Esophagus squamous epithelium (tissue), 5 donors: ENCODE data around the gene IPO8. TPM values are rescaled to one million over a fixed set of nuclear protein-coding genes. Genes with fewer than 3 reads are reported as not detected.
"Not testable (repeated sequence)": the region's sequence is repeated elsewhere in the genome, so short reads cannot be mapped to it uniquely, and the experiment has no call there.

Experiments
- DNase-seq: peaks from one replicate; lab custom pipeline; 2025; lab: John Stamatoyannopoulos, UW
- H3K27ac ChIP-seq, 4 donors: fragments of 200-600 bp; sonication (generic); one replicate each; pipeline ENCODE4 v1.5.1; 2016 to 2019; ENCODE audit warnings: mild to moderate bottlenecking in 1 of 4
- H3K27me3 ChIP-seq, 4 donors: fragments of 200-600 bp; sonication (generic); 1 replicate in 3 of 4; 2 replicates in 1 of 4; pipeline versions ENCODE4 v1.5.1 to v1.6.0; 2017 to 2021; ENCODE audit warnings: antibody characterized with exemption in 1 of 4
- H3K36me3 ChIP-seq, 3 donors: fragments of 200-600 bp; sonication (generic); one replicate each; pipeline ENCODE4 v1.5.1; 2016 to 2019
- H3K4me1 ChIP-seq, 3 donors: fragments of 200-600 bp; sonication (generic); one replicate each; pipeline ENCODE4 v1.5.1; 2017 to 2019
- H3K4me3 ChIP-seq, 4 donors: fragments of 200-600 bp; sonication (generic); 1 replicate in 3 of 4; 2 replicates in 1 of 4; pipeline ENCODE4 v1.5.1; 2016 to 2019; ENCODE audit warnings: mild to moderate bottlenecking in 2 of 4, moderate library complexity in 1 of 4
- H3K9me3 ChIP-seq, 3 donors: fragments of 200-600 bp; sonication (generic); one replicate each; pipeline ENCODE4 v1.5.1; 2016 to 2019
- POLR2A ChIP-seq, 4 donors: fragments of 450-650 bp; IDR thresholded peaks; one replicate each; pipeline ENCODE4 v1.6.1; 2017; ENCODE audit warnings: antibody characterized with exemption in 4 of 4, mild to moderate bottlenecking in 4 of 4, moderate library complexity in 3 of 4
- WGBS, 2 donors: methylation state at CpG; one replicate each; pipeline ENCODE4 v1.1.5; 2018; 5-methylcytosine and 5-hydroxymethylcytosine counted together
- intact Hi-C: fragments of 100-400 bp; cut with DNase I; formaldehyde crosslinking; loops from one replicate; pipeline ENCODE4 v1.15.0; 2022
- total RNA-seq, 4 donors: library from RNA; depleted of rRNA; stranded (reverse); fragments of >200 nt; gene quantifications; one replicate each; pipeline ENCODE4 v1.1.0, GENCODE V29; 2016
- TF ChIP-seq, protein P1 (sequence below), 6 experiments: fragments of 450-650 bp in 4 of 6; fragments of 200-600 bp in 2 of 6; sonication (generic) in 2 of 6; IDR thresholded peaks; one replicate each; pipeline ENCODE4 v1.5.1; 2016 to 2019; ENCODE audit warnings: antibody characterized with exemption in 6 of 6, mild to moderate bottlenecking in 4 of 6, moderate library complexity in 4 of 6
- donor health status: DM: yes; HTN: yes; CAD: no.

The IPO8 gene
- total RNA-seq, 4 donors from 2014 or later = 18.0 to 31.9 (median 29.0) TPM

DNA sequence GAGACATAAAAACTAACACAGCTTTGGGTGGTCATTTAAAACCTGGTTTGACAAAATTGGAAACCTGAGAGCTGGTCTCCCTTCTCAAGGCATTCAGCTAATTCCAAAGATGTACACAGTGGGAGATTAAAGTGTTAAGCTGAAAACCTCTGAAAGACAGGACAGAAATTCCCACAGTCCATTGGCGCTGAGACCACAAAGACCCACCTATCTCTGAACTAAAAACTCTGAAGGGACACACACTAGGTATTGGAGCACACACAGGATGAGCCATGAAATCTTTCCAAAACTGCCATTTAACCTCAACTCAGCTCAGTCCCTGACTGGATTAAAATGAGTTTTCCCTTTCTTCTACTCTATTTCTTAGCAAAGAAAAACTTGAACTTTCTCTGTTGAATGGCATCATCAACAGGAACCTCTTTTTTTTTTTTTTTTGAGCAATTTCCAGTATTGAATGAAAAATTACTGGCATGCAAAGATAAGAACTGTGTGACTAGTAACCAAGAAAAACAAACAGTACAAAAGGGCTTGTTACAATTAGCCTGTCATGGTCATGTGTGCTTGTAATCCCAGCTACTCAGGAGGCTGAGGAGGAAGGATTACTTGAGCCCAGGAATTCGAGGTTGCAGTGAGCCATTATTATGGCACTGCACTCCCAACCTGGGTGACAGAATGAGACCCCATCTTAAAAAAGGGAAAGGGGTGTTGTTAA is 82.4 kb downstream of the IPO8 start:
- TF ChIP-seq POLR2A (IDR thresholded peaks at IDR 0.05) = no peak
- TF ChIP-seq, protein P1, sequence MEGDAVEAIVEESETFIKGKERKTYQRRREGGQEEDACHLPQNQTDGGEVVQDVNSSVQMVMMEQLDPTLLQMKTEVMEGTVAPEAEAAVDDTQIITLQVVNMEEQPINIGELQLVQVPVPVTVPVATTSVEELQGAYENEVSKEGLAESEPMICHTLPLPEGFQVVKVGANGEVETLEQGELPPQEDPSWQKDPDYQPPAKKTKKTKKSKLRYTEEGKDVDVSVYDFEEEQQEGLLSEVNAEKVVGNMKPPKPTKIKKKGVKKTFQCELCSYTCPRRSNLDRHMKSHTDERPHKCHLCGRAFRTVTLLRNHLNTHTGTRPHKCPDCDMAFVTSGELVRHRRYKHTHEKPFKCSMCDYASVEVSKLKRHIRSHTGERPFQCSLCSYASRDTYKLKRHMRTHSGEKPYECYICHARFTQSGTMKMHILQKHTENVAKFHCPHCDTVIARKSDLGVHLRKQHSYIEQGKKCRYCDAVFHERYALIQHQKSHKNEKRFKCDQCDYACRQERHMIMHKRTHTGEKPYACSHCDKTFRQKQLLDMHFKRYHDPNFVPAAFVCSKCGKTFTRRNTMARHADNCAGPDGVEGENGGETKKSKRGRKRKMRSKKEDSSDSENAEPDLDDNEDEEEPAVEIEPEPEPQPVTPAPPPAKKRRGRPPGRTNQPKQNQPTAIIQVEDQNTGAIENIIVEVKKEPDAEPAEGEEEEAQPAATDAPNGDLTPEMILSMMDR (IDR thresholded peaks at IDR 0.05) = no peak
- Histone ChIP-seq H3K9me3 (no peaks in the 10 kb centered on the region), H3K4me3 (no peak overlapping the region), H3K4me1 (peaks cover 0 to 3% (median 0%) of the 10 kb centered on the region in 3 donors), H3K27me3 (no peaks in the 10 kb centered on the region), H3K36me3 (no peaks in the 10 kb centered on the region), H3K27ac (no peak overlapping the region)
- intact Hi-C loops = no loop called here
- no peak for DNase-seq
- 32 to 43% methylated on average over 2 of the region's 2 CpGs for WGBS, 2 donors

DNA sequence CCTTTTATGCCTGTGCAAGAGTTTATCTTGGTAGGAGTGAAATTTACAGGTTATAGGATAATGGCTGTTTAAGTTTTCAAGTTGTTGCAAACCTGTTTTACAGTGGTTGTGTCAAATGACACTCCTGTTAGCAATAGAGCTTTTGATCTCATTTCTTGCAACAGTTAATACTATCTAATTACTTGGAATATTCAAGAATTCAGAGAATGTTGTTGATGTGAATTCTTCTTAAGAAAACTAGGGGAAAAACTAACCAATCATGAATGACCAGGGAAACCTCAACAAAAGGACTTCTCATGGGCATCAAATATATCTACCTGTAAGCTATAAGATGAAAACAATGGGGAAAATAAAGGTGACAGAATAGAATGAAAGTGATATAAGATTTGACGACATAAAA is 85.0 kb downstream of the IPO8 start:
- H3K27ac ChIP-seq = no peak overlapping the region
- H3K9me3 ChIP-seq = no peaks in the 10 kb centered on the region
- intact Hi-C loops = no loop called here
- H3K4me3 ChIP-seq = no peak overlapping the region
- peaks cover 0 to 3% (median 0%) of the 10 kb centered on the region in 3 donors for H3K4me1 ChIP-seq
- no peak for TF ChIP-seq POLR2A (IDR thresholded peaks at IDR 0.05)
- TF ChIP-seq, protein P1 (IDR thresholded peaks at IDR 0.05) = no peak
- no peaks in the 10 kb centered on the region for H3K27me3 ChIP-seq
- 52 to 91% methylated on average over 1 of the region's 1 CpG for WGBS, 2 donors
- no peak for DNase-seq
- no peaks in the 10 kb centered on the region for H3K36me3 ChIP-seq

DNA sequence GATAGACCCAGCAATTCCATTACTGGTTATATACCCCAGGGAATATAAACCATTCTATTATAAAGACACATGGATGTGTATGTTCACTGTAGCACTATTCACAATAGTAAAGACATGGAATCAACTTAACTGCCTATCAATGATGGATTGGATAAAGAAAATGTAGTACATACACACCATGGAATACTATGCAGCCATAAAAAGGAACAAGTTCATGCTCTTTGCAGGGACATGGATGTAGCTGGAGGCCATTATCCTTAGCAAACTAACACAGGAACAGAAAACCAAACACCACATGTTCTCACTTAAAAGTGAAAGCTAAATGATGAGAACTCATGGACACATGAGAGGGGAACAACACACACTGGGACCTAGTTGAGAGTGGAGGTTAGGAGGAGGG is 85.8 kb downstream of the IPO8 start:
- H3K4me3 ChIP-seq, H3K36me3 ChIP-seq, intact Hi-C loops, H3K27ac ChIP-seq, H3K4me1 ChIP-seq, DNase-seq, H3K9me3 ChIP-seq, H3K27me3 ChIP-seq: not testable (repeated sequence)

DNA sequence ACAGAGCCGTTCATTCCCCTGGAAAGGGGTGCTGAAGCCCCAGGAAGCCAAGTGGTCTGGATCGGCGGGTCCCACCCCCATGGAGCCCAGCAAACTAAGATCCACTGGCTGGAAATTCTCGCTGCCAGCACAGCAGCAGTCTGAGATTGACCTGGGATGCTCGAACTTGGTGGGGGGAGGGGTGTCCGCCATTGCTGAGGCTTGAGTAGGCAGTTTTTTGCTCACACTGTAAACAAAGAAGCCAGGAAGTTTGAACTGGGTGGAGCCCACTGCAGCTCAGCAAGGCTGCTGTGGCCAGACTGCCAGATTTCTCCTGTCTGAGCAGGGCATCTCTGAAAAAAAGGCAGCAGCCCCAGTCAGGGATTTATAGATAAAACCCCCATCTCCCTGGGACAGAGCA is 91.4 kb downstream of the IPO8 start:
- no CpG with 5 or more reads among the region's 6 CpGs for WGBS, 2 donors
- DNase-seq, H3K27ac ChIP-seq, H3K27me3 ChIP-seq, H3K4me3 ChIP-seq, H3K4me1 ChIP-seq, intact Hi-C loops, H3K36me3 ChIP-seq: not testable (repeated sequence)
- H3K9me3 ChIP-seq = peaks cover 0 to 12% (median 0%) of the 10 kb centered on the region in 3 donors

DNA sequence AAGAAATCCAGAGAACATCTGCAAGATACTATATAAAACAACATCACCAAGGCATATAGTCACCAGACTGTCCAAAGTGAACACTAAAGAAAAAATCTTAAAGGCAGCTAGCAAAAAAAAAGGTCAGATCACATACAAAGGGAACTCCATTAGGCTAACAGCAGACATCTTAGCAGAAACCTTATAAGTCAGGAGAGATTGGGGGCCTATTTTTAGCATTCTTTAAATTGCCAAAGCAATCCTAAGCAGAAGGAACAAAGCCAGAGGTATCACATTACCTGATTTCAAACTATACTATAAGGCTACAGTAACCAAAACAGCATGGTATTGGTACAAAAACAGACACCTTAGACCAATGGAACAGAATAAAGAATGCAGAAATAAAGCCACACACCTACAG is 92.5 kb downstream of the IPO8 start:
- TF ChIP-seq, protein P1 (IDR thresholded peaks at IDR 0.05) = no peak
- TF ChIP-seq POLR2A (IDR thresholded peaks at IDR 0.05) = no peak
- Histone ChIP-seq H3K4me3 (no peak overlapping the region), H3K36me3 (no peaks in the 10 kb centered on the region), H3K9me3 (peaks cover 0 to 12% (median 0%) of the 10 kb centered on the region in 3 donors), H3K27ac (no peak overlapping the region), H3K4me1 (no peaks in the 10 kb centered on the region), H3K27me3 (no peaks in the 10 kb centered on the region)
- intact Hi-C loops = no loop called here
- DNase-seq = no peak

DNA sequence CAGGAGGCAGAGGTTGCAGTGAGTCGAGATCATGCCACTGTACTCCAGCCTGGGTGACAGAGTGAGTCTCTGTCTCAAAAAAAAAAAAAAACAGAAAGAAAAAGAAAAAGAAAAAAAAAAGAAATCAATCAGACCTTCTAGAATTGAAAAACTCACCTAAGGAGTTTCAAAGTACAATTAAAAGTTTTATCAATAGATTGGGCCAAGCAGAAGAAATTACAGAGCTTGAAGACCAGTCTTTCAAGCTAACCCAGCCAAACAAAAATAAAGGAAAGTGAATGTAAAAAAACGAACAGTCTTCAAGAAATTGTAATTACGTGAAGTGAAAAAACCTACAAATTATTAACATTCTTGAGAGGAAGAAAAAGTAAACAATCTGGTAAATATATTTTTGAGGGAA is 93.0 kb downstream of the IPO8 start:
- H3K27me3 ChIP-seq = no peaks in the 10 kb centered on the region
- H3K27ac ChIP-seq = no peak overlapping the region
- H3K9me3 ChIP-seq = peaks cover 0 to 12% (median 0%) of the 10 kb centered on the region in 3 donors
- 85 to 86% methylated on average over 3 of the region's 3 CpGs for WGBS, 2 donors
- H3K36me3 ChIP-seq = no peaks in the 10 kb centered on the region
- H3K4me3 ChIP-seq = no peak overlapping the region
- intact Hi-C loops = no loop called here
- DNase-seq = no peak
- TF ChIP-seq, protein P1 (IDR thresholded peaks at IDR 0.05) = no peak
- TF ChIP-seq POLR2A (IDR thresholded peaks at IDR 0.05) = no peak
- no peaks in the 10 kb centered on the region for H3K4me1 ChIP-seq
